ENCODE data around the gene ITGBL1.

Gene ITGBL1

GRCh38 chr13:101749584-101749983 lies 297.1 kb downstream of the ITGBL1 start:
- no peaks in the 10 kb centered on the region for H3K36me3 Mint-ChIP-seq (ENCODE audit: low read depth)
- DNase-seq, result no peak
- peaks cover 11% of the 10 kb centered on the region for H3K27me3 Mint-ChIP-seq
- H3K27ac Mint-ChIP-seq, result no peak overlapping the region
- no peaks in the 10 kb centered on the region for H3K4me1 Mint-ChIP-seq (ENCODE audit: low read depth)
- H3K9me3 Mint-ChIP-seq, result no peaks in the 10 kb centered on the region
- no peak overlapping the region for H3K4me3 Mint-ChIP-seq

- Mint-ChIP-seq H3K27ac (no peak overlapping the region), H3K4me3 (no peak overlapping the region), H3K36me3 (ENCODE audit: low read depth) (no peaks in the 10 kb centered on the region), H3K4me1 (ENCODE audit: low read depth) (no peaks in the 10 kb centered on the region), H3K9me3 (no peaks in the 10 kb centered on the region), H3K27me3 (peaks cover 11% of the 10 kb centered on the region)
- no peak for DNase-seq
Observed at GRCh38 chr13:101751488-101751887, 299.0 kb downstream of the ITGBL1 start.

- peaks cover 9% of the 10 kb centered on the region for H3K27me3 Mint-ChIP-seq
- H3K4me1 Mint-ChIP-seq (ENCODE audit: low read depth), result no peaks in the 10 kb centered on the region
- DNase-seq, result no peak
- H3K4me3 Mint-ChIP-seq, result no peak overlapping the region
- H3K27ac Mint-ChIP-seq, result no peak overlapping the region
- H3K9me3 Mint-ChIP-seq, result no peaks in the 10 kb centered on the region
- H3K36me3 Mint-ChIP-seq (ENCODE audit: low read depth), result no peaks in the 10 kb centered on the region
Observed at GRCh38 chr13:101752432-101752831, 300.0 kb downstream of the ITGBL1 start.

DNA sequence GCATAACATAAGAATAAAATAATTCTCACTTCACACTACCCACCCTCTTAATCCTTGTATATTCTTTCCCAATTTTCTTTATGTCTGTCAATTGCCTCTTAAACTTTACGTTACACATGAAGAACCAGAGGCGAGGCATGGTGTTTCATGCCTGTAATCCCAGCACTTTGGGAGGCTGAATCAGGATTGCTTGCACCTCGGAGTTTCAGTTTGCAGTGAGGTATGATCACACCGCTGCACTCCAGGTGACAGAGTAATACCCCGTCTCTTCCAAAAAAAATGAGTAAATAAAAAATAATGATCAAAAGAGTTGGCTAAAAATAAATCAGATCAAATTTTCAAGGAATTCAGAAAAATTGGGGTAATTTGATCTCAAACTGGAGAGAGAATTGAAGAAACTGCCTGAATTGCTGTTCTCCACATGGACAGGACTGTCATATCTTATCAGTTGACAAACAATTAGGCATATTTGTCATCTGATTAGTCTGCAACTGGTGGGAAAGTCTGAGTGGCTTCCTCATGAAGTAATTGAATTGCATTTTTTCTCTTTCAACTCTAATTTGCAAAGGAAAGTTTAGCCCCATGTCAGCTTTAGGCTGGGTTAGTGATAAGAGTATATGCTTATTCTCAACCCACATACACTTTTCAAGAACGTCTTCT lies 302.9 kb downstream of the ITGBL1 start:
- Mint-ChIP-seq H3K4me1 (ENCODE audit: low read depth) (no peaks in the 10 kb centered on the region), H3K36me3 (ENCODE audit: low read depth) (no peaks in the 10 kb centered on the region), H3K27ac (no peak overlapping the region), H3K9me3 (no peaks in the 10 kb centered on the region), H3K4me3 (no peak overlapping the region), H3K27me3 (peaks cover 11% of the 10 kb centered on the region)
- no peak for DNase-seq

DNA sequence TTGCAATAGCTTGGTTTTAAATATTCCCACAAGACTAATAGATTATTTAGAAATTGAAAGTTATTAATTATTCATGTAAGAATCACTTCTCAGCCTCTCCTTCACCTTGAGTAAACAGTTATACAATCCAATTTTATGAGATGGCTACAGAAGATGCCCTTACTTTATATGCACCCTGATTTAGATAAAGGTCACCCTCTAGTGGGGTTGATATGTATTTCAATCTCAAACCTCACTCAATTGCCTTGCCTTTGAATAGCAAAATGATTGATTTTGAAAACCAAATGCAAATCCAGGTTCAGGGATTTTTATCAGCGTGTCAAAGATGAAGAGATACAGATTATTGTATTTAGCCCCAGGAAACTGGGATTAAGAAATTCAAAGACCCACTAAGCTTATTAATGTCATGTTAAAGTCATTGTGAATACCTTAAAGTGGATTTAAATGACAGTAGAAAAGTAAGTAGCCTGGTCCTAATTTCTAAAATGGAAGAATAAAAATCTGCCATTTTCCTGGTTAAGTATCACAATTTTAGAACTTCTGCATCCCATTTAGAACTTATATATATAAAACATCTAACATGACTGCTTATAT lies 305.1 kb downstream of the ITGBL1 start:
- Mint-ChIP-seq H3K4me3 (no peak overlapping the region), H3K27me3 (peaks cover 11% of the 10 kb centered on the region), H3K36me3 (ENCODE audit: low read depth) (no peaks in the 10 kb centered on the region), H3K4me1 (ENCODE audit: low read depth) (no peaks in the 10 kb centered on the region), H3K9me3 (no peaks in the 10 kb centered on the region), H3K27ac (no peak overlapping the region)
- no peak for DNase-seq

- DNase-seq, result no peak
- peaks cover 26% of the 10 kb centered on the region for H3K27me3 Mint-ChIP-seq
- no peak overlapping the region for H3K4me3 Mint-ChIP-seq
- no peaks in the 10 kb centered on the region for H3K4me1 Mint-ChIP-seq (ENCODE audit: low read depth)
- H3K27ac Mint-ChIP-seq, result no peak overlapping the region
- H3K36me3 Mint-ChIP-seq (ENCODE audit: low read depth), result no peaks in the 10 kb centered on the region
- H3K9me3 Mint-ChIP-seq, result no peaks in the 10 kb centered on the region
Observed at GRCh38 chr13:101763191-101763590, 310.7 kb downstream of the ITGBL1 start.
